Measurements from ENCODE around the gene EXOC4.

The EXOC4 gene

DNA sequence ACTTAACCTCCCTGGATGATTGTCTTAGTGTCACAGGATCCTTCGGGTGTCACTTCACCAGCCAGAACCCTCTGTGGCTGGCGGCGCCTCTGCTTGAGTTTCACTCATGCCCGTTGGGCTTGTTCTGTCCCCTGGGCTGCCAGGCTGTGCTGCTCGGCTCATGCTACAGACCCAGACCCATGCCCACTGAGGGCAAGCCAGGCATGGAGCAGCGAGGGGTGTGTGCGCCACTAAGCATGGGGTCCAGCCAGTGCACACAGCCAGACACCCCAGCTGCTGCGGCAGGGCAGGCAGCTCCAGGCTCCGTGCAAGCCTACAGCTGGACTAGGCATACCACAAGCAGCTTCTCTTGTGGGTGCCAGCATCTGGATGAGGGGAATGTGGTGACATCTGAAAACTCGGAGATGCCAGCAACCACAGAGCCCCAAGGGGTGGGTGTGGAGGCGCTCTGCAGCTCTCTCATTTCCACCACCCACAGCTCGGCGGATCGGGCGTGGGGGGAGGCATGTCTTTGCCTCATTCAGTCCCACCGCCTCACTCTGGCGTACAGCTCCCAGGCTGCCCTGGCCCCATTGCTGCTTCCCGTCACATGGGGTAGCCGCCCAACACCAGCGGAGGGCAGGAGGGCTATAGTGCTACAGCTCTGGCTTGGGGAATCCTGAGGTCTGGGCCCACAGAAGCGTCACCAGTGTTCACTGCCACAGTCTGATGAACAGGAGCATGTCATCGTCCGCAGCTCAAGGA, 604.7 kb downstream of the EXOC4 start:
- CTCF ChIA-PET: no interaction called here
- POLR2A ChIA-PET: no interaction called here
- TF ChIP-seq, protein P1, sequence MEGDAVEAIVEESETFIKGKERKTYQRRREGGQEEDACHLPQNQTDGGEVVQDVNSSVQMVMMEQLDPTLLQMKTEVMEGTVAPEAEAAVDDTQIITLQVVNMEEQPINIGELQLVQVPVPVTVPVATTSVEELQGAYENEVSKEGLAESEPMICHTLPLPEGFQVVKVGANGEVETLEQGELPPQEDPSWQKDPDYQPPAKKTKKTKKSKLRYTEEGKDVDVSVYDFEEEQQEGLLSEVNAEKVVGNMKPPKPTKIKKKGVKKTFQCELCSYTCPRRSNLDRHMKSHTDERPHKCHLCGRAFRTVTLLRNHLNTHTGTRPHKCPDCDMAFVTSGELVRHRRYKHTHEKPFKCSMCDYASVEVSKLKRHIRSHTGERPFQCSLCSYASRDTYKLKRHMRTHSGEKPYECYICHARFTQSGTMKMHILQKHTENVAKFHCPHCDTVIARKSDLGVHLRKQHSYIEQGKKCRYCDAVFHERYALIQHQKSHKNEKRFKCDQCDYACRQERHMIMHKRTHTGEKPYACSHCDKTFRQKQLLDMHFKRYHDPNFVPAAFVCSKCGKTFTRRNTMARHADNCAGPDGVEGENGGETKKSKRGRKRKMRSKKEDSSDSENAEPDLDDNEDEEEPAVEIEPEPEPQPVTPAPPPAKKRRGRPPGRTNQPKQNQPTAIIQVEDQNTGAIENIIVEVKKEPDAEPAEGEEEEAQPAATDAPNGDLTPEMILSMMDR (IDR thresholded peaks at IDR 0.05; ENCODE audit: control extremely low read depth, extremely low read depth, low read depth, missing control alignments): no peak
- DNase-seq (ENCODE audit: extremely low spot score): no peak

DNA sequence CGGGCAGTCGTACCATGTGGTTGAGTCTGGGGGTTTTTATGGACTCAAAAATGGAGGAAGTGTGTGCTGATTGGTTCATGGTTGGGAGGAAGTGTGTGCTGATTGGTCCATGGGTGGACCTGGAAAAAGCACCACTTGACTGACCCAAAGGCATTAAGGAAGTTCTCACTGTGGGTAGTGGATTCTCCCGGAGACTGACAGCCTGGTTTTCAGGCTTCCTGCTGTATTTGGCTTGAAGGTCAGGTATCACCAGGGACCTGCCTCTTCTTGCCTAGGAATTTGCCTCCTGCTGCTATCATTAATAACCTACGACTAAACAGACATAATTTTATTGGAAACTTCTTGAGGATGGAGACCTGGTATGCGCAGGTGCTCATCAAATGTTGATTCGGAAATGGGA, 605.4 kb downstream of the EXOC4 start:
- POLR2A ChIA-PET: no interaction called here
- DNase-seq (ENCODE audit: extremely low spot score): no peak
- CTCF ChIA-PET: no interaction called here
- TF ChIP-seq, protein P1 (IDR thresholded peaks at IDR 0.05; ENCODE audit: control extremely low read depth, extremely low read depth, low read depth, missing control alignments): no peak

DNA sequence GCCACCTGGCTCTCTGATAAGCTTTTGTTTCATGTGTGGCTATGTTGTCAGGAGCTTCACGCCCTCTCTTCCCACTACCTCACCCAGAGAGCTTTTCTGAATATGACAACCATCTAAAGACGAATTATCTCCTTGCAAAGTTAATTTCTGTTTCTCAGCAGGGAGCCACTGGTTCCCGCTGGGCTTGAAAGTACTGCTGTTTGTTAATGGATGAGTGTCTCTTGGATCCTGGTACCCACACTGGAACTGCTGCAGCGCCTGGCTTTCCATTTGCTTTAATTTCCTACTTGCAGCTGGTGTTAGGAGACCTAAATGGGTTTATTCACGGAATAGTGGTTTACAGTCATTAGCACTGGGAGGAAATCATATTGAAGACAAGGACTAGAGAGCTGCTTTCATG, 606.4 kb downstream of the EXOC4 start:
- ChIA-PET POLR2A (no interaction called here), CTCF (interaction anchor here (1.2 kb wide), 1 partner anchor 10 kb away, joined by 4 read pairs; no protein-coding TSS in a partner anchor)
- TF ChIP-seq, protein P1 (IDR thresholded peaks at IDR 0.05; ENCODE audit: control extremely low read depth, extremely low read depth, low read depth, missing control alignments): no peak
- no peak for DNase-seq (ENCODE audit: extremely low spot score)

DNA sequence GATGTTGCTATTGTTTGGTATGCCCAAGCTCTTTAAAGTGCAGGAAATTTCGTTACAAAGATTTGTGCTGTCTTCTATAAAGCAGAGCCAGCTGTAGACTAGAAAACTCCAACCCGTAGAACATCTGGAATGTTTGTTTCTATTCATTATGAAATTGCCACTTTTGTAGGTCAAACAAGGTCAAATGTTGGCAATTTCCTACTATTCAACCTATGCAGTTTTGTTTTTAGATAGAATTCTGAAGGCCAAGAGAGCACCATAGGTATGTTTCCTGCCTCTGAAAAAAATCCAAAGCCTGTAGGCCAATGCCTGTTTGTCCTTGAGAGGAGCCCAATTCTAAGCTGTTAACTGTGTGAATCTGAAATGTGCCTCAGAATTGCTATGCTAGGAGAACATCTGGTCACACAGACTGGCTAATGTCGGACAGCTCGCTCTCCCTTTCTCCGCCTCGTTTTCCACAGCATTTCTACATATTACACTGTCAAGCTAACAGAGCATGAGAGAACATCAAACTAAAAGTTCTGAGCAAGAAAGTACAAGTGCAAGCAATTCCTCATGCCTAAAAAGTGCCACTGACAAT, 607.1 kb downstream of the EXOC4 start:
- CTCF ChIA-PET: interaction anchor here (1.2 kb wide), 1 partner anchor 10 kb away, joined by 4 read pairs; no protein-coding TSS in a partner anchor
- POLR2A ChIA-PET: no interaction called here

DNA sequence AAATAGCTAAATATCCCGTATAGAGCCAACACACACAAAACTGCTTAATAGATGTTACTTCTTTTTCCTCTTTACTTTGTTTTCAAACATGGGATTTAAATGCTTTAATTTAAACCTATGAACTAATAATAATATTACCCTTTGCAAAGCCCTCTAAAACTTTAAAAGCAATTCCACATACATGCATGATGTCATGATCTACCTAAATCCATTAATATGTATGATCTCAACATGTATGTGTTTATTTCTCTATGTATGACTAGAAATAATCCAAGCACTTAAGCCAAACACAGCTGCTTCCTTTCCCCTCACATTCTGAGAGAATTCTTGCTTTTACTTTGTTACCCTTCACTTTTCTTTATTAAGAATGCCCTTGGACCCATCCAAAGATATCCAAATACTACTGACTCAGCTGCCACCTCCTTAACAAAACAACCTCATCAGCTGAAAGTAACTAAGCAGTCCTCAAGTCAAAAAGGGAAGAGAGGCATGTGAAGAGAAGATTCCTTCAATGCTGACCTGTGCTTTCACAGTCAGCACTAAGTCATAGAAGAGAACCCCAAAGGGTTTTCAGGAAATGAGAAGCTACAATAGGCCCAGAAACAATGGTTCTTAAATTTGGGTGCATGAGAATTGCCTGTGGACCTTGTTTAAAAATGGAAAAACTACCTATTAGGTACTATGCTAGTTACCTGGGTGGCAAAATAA, 607.9 kb downstream of the EXOC4 start:
- CTCF ChIA-PET: interaction anchor here (1.1 to 1.9 kb wide), 2 partner anchors 14 to 19 kb away, joined by 3 to 5 read pairs; no protein-coding TSS in a partner anchor
- TF ChIP-seq, protein P1 (IDR thresholded peaks at IDR 0.05; ENCODE audit: control extremely low read depth, extremely low read depth, low read depth, missing control alignments): no peak
- no peak for DNase-seq (ENCODE audit: extremely low spot score)
- POLR2A ChIA-PET: no interaction called here

More for the DNA sequence above, 607.1 kb downstream of the EXOC4 start:
- no peak for DNase-seq (ENCODE audit: extremely low spot score)
- TF ChIP-seq, protein P1 (IDR thresholded peaks at IDR 0.05; ENCODE audit: control extremely low read depth, extremely low read depth, low read depth, missing control alignments): no peak

DNA sequence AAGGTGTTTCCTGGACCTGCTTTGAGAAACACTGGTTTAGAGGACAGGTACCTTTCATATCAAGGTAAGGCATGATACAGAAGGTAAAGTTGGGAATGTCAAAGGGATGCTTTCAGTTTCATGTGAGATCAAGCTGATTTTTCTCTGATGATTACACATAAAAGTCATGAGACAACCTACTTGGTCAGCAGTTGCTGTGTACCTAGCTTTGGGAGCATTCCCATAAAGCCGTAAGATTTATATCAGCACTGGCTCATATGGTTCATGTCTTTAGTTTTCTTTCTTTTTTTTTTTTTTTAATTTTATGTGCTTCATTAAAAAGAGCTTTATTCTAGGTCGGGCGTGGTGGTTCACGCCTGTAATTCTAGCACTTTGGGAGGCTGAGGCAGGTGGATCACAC, 609.0 kb downstream of the EXOC4 start:
- TF ChIP-seq, protein P1 (IDR thresholded peaks at IDR 0.05; ENCODE audit: control extremely low read depth, extremely low read depth, low read depth, missing control alignments): no peak
- POLR2A ChIA-PET: no interaction called here
- CTCF ChIA-PET: interaction anchor here (1.0 to 1.9 kb wide), 4 partner anchors 8 to 18 kb away, joined by 3 to 7 read pairs (median 4); no protein-coding TSS in a partner anchor
- no peak for DNase-seq (ENCODE audit: extremely low spot score)

All from GM10248 (cell line).